T-helper 1 cell (primary cell): ENCODE results near the gene COL18A1.

Source experiments
- DNase-seq, 5 donors: peaks; one replicate each; pipeline ENCODE4 v3.0.0-alpha.2; 2012 to 2020

The COL18A1 gene

DNA sequence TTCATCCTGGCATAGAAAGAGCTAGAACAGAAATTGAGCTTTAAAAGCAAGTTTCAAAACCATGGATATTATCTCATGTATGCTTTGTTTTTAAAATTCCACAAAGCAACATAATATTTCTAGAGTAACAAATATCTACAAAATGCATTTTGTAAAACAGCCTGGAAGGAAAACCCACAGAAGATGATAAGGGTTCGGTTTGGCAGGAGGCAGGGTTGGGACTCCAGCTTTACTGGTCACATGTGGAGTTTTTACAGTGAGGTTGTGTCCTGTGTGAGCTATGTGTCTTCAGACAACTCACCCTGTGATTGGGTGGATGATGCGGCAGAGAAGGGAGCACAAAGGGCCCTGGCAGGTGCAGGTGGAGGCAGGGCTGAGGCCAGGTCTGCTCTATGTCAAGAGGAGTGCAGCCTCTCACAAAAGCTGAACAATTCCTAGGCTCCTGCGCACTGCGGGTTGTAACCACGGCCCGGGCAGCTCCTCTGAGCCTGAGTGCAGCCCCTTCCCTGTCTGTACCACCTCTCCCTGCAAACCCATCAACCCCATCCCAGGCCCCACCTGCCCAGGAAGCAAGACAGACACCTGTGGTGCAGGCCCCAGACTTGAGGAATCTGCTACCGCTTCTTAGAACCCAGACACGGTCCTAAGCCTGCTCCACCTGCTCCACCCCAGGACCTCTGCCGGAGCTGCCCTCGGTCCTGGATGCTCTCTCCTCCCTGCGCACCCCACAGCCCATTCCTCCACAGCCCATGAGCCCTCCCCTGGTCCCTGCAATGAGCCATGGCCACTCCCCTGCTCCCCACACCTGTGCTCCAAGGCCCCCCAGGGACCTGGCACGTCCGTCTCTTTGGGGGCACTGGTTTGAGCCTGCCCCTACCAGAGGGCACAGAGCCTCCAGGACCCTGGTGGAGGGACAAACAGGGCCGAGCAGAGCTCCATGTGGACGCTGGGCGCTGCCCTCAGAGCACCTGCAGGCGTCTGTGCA is 2.8 kb upstream of the COL18A1 start:
- DNase-seq = peak in 1 of 5 donors; percentile 4

DNA sequence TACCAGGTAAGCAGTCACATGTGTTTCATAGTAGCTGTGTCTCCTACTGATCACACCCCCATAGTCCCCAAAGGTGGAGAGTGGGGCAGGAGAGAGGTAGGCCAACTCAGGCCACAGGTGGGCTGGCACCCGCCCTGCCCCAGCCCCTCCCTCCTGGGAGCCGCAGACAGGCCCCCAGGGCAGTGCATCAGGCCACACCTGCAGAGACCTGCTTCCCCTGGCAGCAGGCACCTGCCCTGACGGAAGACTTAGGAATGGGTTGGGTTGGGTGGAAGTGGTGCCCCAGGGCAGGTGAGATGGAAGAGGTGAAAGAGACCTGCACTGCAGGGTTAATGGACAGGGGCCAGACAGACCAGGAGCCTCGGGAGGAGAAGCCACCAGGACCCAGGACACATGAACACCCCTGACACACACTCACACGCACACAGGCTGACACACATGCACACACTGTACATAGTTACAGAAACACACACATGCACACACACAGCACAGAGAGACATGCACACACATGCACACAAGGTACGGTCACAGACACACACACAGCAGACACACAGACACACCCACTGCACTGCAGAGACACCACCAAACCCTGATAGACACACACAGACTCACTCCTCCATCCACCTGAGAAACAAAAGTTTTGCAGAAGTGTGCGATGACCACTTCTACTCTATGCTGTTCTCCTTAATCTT is 1.7 kb upstream of the COL18A1 start:
- DNase-seq = peak in 1 of 5 donors; percentile 4

DNA sequence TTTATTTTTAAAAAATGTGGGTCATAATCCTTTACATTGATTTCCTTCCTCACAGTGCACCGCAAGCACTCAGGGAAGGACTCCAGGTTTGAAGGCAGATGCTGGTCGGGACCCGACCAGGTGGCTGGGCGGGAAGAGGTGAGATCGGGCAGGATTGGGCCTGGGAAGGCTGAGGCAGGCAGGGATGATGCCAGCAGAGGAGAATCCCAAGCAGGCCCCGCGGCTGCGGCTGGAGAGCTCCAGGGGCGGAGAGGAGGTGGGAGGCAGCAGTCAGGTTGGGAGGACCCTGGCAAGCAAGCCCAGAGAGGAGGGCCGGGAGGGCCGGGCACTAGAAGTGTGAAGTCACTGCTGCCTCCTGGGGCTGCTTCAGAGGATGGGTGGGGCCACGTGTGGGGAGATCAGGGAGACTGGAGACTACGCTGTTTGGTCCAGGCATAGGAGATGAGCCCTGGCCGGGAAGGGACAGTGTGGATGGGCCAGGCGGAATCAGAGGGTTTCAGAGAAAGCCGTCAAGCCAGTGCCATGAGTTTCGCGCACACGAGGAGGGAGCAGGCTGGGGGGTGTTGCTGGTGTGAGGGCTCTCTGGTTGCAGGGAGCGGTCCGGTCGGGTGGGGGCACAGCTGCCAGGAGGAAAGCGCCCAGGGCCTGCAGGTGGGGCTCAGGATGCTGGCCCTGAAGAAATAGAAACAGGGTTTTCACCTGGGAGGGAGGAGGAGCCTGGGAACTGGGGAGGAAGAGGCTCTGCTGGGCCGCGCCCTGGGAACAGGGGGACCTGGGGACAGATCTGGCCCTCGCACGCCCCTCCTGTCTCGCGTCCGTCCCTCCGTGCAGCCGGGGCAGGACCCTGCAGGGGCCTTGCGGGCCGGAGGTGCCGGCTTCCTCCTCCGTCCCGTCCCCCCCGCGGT is 888 bp upstream of the COL18A1 start:
- DNase-seq = peak in 1 of 5 donors; percentile 1

DNA sequence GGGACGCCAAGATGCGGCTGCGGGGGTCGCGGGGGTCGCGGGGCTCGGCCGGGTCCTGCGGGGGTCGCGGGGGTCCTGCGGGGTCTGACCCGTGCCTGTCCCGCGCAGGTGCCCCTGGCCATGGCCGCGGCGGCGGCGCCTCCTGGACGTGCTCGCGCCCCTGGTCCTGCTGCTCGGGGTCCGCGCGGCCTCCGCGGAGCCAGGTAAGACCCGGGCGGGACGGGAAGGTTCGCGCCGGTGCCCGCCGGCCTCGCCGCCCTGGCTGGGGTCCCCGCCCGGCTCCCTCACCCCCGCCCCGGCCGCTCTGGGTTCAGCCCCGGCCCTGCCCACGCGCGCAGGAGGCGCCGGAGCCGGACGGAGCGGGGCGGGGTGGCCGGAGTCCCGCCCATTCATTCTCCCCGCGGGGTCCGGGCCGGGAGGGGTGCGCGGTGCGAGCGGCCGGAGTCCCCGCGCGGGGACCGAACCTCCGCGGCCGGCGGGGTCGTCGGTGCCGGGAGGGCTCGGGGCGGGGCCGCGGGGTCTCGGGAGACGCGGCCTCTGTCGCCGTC is 380 bp downstream of the COL18A1 start:
- peak in 1 of 5 donors; percentile 6 for DNase-seq

DNA sequence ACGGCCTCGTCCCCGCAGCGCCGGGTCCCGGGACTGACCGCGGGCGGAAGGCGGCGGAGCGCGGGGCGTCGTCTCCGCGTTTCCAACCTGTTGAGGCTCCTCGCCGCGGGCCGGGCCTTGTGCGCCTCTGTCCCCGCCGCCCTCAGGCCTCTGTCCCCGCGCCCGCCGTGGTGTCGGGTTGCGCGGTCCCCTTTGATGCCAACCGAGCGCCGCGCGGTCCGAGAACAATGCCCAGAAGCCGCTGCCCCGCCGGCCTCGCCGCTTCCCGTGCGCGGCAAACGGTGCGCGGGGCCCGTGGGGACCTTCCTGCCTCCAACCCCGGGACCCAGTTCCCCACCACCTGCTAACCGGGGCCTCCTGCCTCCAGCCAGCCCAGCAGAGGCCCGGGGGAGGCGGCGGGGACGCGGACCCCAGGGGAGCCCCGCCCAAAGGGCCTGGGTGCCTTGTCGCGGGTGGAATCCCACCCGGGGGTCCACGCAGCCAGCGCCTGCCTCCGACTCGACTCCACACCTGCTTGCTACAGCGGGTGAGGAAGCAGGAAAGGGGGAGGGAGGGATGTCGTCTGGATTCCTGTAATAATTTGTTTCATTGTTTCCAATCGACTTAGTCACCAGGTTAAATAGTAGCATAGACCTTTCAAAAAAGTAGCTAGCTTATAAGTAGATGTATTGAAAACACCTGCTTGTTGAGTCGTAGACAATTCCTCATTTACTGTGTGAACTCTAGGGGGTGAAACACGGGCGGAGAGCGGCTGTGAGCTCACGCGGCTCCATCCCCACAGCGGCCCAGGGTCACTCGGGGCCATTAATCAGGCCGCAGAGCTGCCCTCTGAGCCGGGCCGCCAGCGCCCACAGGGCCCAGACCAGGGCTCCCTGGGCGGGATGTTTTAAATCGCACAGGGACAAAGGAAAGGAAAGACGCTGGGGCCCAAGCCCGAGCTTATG is 1.1 kb downstream of the COL18A1 start:
- peak in 1 of 5 donors; percentile 4 for DNase-seq

DNA sequence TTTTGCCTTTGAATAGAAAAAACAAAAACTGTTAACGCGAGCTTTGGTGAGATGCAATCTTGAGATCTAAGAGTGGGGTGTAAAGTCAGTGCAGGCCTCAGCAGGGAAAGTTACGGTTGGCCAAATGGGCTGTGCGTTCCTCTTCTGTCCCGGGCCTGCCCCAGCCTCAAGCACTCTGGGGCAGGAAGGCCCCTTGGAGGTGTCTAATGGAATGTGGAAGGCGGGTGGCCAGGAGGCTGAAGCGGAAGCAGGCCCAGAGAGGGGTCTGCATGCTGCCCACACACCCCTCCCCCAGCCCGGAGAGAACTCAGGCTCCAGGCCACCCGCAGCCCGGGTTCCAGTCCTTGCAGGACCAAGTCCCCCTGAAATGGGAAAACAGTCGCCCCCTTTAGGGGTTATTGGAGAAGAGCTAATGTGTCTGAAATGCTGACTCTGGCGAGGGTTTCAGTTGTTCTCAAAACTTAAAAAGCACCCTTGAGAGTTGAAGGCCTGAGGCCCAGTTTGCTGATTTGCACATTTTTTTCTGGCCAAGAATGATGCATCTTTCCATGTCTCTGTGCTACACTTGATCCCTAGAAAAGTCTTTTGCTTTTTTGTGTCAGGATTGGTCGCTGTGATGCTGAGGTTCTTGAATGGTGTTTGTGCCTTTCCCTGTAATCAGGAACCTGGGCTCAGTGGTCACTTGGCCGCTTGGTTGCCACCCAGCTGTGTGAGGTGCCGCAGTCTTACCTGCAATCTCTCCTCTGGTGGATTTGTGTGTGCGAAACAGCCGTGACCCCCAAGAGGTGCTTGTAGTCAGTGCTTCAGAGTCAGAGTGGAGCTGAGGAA is 2.0 kb downstream of the COL18A1 start:
- peak in 1 of 5 donors; percentile 4 for DNase-seq

DNA sequence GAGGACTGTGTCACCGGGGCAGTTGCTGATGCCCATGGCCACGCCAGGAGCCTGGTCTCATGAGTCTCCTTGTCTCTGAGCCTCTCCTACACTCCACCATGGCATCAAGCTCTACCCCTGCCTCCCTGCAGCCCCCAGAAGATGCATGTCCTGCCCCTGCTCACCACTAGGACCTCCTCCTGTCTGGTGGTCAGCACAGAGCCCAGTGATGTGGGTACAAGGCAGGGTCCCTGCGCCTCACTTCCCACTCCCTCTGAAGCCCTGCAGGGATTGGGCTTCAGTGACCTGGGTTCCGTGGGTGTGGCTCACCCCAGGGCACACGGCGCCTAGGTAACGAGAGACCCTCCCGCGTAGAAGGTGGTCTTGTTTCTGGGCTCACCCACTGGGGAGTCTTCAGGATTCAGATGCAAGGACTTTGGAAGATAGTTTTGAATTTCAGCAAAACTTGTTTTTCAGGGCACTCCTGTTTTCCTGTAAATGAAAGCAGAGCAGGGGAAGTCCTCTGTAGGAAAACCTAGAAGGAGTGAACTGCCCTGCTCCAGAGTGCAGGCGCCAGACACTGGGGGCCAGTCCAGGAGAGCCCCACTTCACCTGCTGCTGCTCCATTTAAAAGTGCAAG is 2.8 kb downstream of the COL18A1 start:
- no peak for DNase-seq

DNA sequence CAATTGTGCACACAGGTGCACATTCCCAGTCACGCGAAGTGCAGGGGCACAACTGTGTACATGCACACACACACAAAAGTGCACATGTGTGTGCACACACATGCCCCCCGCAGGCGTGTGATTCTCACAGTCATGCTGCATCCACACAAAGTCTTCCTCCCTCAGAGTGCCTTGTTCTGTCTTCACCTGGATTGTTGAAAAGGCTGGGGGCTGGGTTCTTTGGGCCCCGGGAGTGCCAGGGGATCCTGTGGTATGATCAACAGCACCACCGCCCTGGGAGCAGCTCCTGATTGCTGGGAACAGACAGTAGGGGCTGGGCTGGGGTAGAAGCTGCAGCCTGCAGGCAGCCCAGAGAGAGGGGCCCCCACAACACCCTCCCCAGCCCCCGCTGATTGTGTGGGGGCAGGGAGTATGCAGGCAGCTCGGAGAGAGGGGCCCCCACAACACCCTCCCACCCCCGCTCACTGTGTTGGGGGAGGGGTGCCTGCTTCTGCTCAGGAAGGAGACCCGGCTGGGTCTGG is 3.4 kb downstream of the COL18A1 start:
- DNase-seq = peak in 1 of 5 donors; percentile 4

DNA sequence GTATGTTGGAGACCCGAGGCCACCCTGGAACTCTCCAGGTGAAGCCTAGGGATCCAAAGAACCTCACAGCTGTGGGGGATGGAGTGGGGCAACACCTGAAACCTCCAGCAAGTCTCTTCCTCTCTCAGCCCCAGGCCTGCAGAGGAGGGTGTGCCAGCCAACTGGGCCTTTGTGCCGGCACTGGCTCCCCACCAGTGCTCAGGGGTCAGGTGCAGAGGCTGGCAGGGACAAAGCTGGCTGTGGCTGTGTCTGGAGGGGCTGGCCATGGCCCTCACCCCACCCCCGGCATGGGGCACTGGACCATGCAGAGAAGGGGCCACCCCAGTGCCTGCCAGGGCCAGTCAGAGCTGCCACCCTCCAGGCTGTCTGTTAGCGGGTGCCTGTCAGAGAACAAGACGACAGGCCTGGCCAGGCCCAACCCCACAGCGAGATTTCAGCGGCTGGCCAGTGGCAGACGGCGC is 3.9 kb downstream of the COL18A1 start:
- peak in 1 of 5 donors; percentile 4 for DNase-seq

DNA sequence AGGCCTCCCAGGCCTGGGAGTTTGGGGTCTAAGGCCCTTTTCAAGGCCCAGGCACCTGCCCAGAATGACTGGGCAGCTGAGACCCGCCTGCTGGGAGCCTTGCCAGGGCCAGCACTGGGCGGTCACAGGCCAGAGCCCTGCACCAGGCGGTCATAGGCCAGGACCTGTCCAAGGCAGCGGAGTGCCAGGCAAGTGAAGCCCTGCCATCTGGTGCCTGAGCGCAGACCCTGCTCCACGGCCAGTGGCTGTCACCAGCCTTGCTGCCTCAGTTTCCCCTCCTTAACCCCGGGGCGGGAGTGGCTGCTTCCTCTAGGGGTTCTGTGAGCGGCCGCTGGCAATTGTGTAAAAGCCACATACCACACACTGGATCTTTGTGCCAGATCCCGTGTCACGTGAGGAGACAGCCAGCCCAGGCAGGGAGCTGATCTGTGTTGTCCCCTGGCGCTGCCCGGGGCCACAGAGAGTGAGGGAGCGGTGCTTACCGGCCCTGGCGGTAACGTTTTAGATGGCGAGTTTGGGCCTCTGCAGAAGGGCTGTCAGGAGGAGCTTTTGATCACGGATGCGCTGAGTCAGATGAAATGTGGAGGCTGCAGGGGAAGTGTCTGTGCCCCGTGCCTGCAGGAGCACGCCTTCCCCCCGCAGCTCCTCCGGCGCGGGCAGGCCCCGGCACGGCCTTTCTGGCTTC is 4.6 kb downstream of the COL18A1 start:
- DNase-seq = no peak

DNA sequence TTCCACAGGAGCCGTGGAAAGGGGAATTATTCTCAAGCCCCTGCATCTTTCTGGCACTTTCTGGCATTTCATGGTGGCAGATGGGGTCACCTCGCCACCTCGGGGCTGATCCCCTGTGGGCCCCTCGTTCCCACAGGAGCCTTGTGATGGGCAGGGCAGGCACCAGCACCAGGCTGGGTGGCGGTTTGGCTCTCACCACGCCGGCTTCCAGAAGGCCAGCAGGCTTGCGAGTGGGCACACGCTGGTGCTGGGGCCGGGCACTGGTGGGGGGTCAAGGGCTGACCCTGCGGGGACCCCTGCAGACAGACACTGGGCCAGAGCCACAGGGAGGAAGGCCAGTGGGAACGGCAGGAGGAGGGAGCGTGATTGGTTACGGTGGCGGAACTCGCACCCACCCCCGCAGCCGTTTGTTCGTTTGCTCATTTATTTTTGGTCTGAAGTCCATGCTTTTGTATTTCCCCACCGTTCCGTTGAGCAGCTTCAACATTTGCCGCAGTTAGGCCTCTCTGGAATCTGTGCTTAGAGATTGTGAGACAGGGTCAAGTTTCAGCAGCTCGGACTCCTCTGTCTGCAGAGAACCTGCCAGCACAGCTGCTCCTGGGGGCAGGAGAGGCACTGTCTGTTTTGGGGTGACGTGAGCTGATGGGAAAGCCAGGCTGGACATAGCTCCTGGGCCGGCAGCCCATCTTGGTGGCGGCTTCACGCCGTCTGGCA is 5.3 kb downstream of the COL18A1 start:
- DNase-seq = no peak

DNA sequence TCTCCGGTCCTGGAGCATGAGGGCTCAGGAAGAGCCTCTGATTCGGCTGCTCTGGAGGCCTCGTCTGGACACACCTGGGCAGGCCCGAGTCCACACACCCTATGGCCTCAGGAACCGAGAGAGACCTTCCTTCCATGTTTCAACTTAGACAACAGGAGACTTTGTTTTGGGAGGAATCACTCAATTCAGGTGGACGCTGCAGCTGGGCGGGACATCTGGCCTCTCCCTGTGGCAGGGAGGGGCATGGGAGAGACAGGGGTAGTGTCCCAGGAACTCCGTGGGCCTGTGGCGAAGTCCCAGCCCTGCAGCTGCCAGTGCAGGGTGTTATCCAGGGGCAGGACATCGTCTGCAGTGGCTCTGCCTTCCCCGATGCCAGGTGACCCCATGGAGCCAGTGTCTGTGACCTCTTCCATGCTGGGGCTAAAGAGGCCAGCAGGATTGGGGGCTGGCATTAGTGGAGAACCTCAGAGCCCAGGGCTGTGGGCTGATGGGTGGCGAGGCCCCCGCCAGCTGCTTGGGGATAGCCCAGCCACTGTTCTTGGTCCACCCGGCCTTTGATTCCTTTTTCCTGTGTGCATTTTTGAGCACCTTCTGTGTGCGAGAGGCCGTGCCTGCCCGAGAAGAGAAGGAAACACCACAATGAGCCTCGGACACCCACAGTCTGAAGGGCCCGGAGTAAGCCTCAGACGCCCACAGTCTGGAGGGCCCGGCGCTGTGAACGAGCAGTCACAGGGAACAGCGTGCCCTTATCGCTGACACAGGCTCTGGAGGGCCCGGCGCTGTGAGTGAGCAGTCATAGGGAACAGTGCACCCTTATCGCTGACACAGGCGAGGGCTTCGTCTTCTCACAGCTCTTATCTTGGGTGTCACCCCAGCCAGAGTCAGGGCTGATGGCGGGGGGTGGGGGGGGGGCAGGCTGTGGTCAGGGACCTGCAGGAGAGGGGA is 6.2 kb downstream of the COL18A1 start:
- no peak for DNase-seq

DNA sequence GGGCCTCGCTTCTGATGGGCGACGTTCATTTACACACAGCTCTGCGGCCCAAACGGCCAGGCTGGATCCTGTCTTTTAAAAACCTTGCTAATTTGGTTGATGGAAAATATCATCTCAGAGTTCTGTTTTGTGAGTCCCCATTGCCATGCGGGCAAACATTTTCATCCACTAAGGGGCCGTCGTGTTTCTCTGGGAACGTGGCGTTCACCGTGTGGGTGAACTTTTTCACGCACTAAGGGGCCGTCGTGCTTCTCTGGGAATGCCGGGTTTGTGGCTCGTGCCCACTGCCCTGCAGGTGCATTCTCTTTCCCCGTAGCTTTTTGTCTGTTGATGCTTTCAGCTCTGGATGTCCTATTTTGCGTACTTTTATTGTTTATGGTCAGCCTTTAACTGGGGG is 6.8 kb downstream of the COL18A1 start:
- no peak for DNase-seq

DNA sequence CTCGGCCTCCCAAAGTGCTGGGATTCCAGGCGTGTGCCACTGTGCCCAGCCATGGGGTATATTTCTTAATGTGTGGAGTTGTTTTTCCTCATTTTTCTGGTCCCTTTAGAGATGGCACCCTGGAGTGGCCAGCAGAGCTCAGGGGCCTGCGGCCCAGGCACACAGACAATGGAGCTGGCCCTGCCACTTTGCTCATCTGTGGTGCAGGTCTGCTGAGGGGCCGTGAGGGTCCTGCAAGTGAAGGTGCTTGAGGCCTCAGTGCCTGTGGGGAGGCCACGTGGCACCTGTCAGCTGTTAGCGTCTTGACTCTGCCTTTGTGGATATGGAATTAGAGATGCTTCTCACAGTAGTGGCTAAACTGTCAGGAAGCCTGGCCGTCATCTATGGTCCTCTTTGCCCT is 7.5 kb downstream of the COL18A1 start:
- DNase-seq = no peak

DNA sequence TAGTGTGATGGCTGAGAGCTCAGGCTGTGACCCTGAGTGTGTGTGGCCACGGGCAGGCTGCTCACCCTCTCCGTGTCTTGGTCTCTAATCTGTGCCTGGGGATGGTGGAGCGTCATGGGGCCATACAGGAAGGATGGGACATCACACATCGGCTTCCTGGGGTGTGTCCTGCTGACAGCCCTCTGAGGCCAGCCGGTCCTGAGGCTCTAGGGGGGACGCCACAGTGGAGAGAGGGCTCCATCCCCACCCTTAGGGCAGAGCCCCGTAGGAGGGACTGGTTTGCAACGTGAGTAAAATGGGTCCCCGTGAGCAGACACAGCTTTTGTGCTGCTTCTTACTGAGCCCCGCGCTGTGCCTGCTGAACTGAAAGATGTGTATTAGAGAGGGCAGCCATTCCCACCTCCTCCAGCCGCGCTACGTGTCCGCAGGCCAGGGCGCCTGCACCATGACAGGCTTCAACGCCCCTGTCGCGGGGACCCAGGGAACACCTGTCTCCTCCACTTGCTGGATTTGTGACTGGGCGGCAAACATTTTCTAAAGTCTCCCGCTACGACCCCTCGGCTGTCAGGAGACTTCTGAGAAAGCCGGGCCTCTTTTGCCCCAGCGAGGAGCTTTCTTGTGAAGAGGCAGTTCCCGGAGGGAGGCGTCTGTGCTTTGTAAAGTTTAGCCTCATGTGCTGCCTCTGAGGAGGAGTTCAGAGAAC is 8.1 kb downstream of the COL18A1 start:
- DNase-seq = peak in 1 of 5 donors; percentile 5

DNA sequence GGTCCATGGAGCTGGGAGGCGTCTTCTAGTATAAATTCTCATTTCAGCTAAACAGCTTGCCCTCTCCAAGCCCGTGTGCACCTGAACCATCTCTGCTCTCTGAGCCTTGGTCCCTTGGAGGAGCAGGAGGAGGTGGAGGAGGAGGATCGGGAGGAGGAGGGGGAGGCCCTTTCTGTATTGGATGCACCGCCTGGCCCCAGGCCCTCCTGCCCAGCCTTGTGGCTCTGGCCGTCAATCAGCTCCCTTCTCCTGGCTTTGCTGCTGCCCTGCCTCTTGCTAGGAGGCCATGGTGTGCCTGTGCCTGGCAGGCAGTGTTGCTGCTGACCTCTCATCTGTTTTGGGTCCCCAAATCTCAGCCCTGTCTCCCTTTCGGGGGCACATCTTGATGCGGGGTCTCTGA is 9.0 kb downstream of the COL18A1 start:
- no peak for DNase-seq
